HEK293 (cell line): ENCODE data around the gene RAPGEF5.

ENCODE experiments used
- CTCF ChIA-PET: fragments of 350-600 bp; formaldehyde crosslinking; extraction: SDS; loops from one replicate; lab custom pipeline; 2021; ENCODE audit warnings: antibody characterized with exemption; lab: Yijun Ruan, JAX
- POLR2A ChIA-PET: fragments of 300-600 bp; formaldehyde crosslinking; extraction: SDS; loops from one replicate; lab custom pipeline; 2020; ENCODE audit warnings: antibody characterized with exemption, inconsistent platforms; lab: Yijun Ruan, JAX
- H3K27ac ChIP-seq: fragments of 200-500 bp; sonication (Bioruptor generic); 2 replicates; pipeline ENCODE4 v1.5.1; 2014; ENCODE audit warnings: low read depth, low read length, control low read depth, inconsistent platforms; ENCODE audit errors: extremely low read depth
- H3K36me3 ChIP-seq, 2 experiments: fragments of 200-500 bp in 1 of 2; sonication (Bioruptor generic) in 1 of 2; 1 replicate in 1 of 2; 2 replicates in 1 of 2; pipeline ENCODE4 v1.5.1; 2014 to 2017; ENCODE audit warnings: inconsistent platforms in 2 of 2, low read length in 2 of 2; ENCODE audit not compliant: control insufficient read depth in 2 of 2, insufficient read depth in 1 of 2
- H3K4me1 ChIP-seq: fragments of 200-500 bp; sonication (Bioruptor generic); 2 replicates; pipeline ENCODE4 v1.5.1; 2014; ENCODE audit warnings: mild to moderate bottlenecking, low read length, inconsistent platforms; ENCODE audit not compliant: control insufficient read depth, insufficient read depth
- H3K4me3 ChIP-seq: 2 replicates; pipeline ENCODE4 v1.5.1; 2011; ENCODE audit warnings: low read depth, mild to moderate bottlenecking, control low read depth, low read length, moderate library complexity
- H3K9me3 ChIP-seq: fragments of 200-500 bp; sonication (Bioruptor generic); 2 replicates; pipeline ENCODE4 v1.5.1; 2014; ENCODE audit warnings: low read depth, low read length, inconsistent platforms; ENCODE audit not compliant: control insufficient read depth, insufficient read depth
- BCL6B ChIP-seq: fragments of 450-650 bp; formaldehyde crosslinking; IDR thresholded peaks from 2 replicates; pipeline ENCODE4 v1.5.1; 2017; ENCODE audit warnings: missing biosample characterization, missing genetic modification characterization
- INSM2 ChIP-seq: fragments of 450-650 bp; formaldehyde crosslinking; IDR thresholded peaks from 2 replicates; pipeline ENCODE4 v1.5.1; 2016; ENCODE audit warnings: missing biosample characterization, missing genetic modification characterization
- OSR2 ChIP-seq: fragments of 450-650 bp; formaldehyde crosslinking; IDR thresholded peaks from 2 replicates; pipeline ENCODE4 v1.5.1; 2016; ENCODE audit warnings: missing biosample characterization, missing genetic modification characterization
- PRDM1 ChIP-seq: fragments of 450-650 bp; formaldehyde crosslinking; IDR thresholded peaks from 2 replicates; pipeline ENCODE4; 2016; ENCODE audit warnings: missing biosample characterization, missing genetic modification characterization
- YY1 ChIP-seq: fragments of 450-650 bp; formaldehyde crosslinking; IDR thresholded peaks from 2 replicates; pipeline ENCODE4 v1.5.1; 2018; ENCODE audit warnings: missing biosample characterization, missing genetic modification characterization
- ZEB2 ChIP-seq: fragments of 450-650 bp; formaldehyde crosslinking; IDR thresholded peaks from 2 replicates; pipeline ENCODE4 v1.5.1; 2016; ENCODE audit warnings: missing biosample characterization, missing genetic modification characterization
- ZNF184 ChIP-seq: fragments of 450-650 bp; IDR thresholded peaks from 2 replicates; pipeline ENCODE4 v1.5.1; 2018; ENCODE audit warnings: missing biosample characterization, mild to moderate bottlenecking, missing genetic modification characterization
- ZNF600 ChIP-seq: fragments of 450-650 bp; formaldehyde crosslinking; IDR thresholded peaks from 2 replicates; pipeline ENCODE4 v1.5.1; 2016; ENCODE audit warnings: missing biosample characterization, missing genetic modification characterization
- ZNF76 ChIP-seq: fragments of 450-650 bp; formaldehyde crosslinking; IDR thresholded peaks from 2 replicates; pipeline ENCODE4; 2016; ENCODE audit warnings: low read depth, missing biosample characterization, missing genetic modification characterization, borderline replicate concordance
- ZSCAN5A ChIP-seq: fragments of 450-650 bp; formaldehyde crosslinking; IDR thresholded peaks from 2 replicates; pipeline ENCODE4 v1.5.1; 2016; ENCODE audit warnings: missing biosample characterization, missing genetic modification characterization
- TF ChIP-seq, protein P1 (sequence below): fragments of 450-650 bp; formaldehyde crosslinking; optimal IDR thresholded peaks from 2 replicates; pipeline ENCODE3; 2016; ENCODE audit warnings: missing biosample characterization, mild to moderate bottlenecking, missing genetic modification characterization
- TF ChIP-seq, protein P2 (sequence below): fragments of 450-650 bp; formaldehyde crosslinking; conservative IDR thresholded peaks from 2 replicates; pipeline ENCODE4 v1.5.1; 2016; ENCODE audit warnings: low read depth, missing biosample characterization, missing genetic modification characterization

RAPGEF5 gene

GRCh38 chr7:22113041-22113440, 243.9 kb downstream of the RAPGEF5 start:
- Histone ChIP-seq H3K9me3 (no peaks in the 10 kb centered on the region), H3K4me3 (no peak overlapping the region), H3K36me3 (no peaks in the 10 kb centered on the region), H3K27ac (no peak overlapping the region), H3K4me1 (no peaks in the 10 kb centered on the region)
- TF ChIP-seq ZNF184 = no peak
- TF ChIP-seq ZSCAN5A = no peak
- no peak for TF ChIP-seq PRDM1 (tag by site-specific recombination)
- TF ChIP-seq, protein P1, sequence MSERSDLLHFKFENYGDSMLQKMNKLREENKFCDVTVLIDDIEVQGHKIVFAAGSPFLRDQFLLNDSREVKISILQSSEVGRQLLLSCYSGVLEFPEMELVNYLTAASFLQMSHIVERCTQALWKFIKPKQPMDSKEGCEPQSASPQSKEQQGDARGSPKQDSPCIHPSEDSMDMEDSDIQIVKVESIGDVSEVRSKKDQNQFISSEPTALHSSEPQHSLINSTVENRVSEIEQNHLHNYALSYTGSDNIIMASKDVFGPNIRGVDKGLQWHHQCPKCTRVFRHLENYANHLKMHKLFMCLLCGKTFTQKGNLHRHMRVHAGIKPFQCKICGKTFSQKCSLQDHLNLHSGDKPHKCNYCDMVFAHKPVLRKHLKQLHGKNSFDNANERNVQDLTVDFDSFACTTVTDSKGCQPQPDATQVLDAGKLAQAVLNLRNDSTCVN (tag by site-specific recombination) = no peak
- POLR2A ChIA-PET = interaction anchor here (0.6 kb wide), 1 partner anchor 340 kb away, joined by 4 read pairs; no protein-coding TSS in a partner anchor
- CTCF ChIA-PET = interaction anchor here (0.6 to 1.3 kb wide), 3 partner anchors 339 to 361 kb away, joined by 3 read pairs; no protein-coding TSS in a partner anchor

GRCh38 chr7:22111661-22112060, 245.3 kb downstream of the RAPGEF5 start:
- H3K4me3 ChIP-seq = no peak overlapping the region
- POLR2A ChIA-PET = no interaction called here
- no peak overlapping the region for H3K27ac ChIP-seq
- no peaks in the 10 kb centered on the region for H3K36me3 ChIP-seq
- H3K4me1 ChIP-seq = no peaks in the 10 kb centered on the region
- CTCF ChIA-PET = interaction anchor here (0.5 to 3.4 kb wide), 10 partner anchors 17 to 960 kb away, joined by 3 to 48 read pairs (median 5); no protein-coding TSS in a partner anchor
- TF ChIP-seq, protein P2, sequence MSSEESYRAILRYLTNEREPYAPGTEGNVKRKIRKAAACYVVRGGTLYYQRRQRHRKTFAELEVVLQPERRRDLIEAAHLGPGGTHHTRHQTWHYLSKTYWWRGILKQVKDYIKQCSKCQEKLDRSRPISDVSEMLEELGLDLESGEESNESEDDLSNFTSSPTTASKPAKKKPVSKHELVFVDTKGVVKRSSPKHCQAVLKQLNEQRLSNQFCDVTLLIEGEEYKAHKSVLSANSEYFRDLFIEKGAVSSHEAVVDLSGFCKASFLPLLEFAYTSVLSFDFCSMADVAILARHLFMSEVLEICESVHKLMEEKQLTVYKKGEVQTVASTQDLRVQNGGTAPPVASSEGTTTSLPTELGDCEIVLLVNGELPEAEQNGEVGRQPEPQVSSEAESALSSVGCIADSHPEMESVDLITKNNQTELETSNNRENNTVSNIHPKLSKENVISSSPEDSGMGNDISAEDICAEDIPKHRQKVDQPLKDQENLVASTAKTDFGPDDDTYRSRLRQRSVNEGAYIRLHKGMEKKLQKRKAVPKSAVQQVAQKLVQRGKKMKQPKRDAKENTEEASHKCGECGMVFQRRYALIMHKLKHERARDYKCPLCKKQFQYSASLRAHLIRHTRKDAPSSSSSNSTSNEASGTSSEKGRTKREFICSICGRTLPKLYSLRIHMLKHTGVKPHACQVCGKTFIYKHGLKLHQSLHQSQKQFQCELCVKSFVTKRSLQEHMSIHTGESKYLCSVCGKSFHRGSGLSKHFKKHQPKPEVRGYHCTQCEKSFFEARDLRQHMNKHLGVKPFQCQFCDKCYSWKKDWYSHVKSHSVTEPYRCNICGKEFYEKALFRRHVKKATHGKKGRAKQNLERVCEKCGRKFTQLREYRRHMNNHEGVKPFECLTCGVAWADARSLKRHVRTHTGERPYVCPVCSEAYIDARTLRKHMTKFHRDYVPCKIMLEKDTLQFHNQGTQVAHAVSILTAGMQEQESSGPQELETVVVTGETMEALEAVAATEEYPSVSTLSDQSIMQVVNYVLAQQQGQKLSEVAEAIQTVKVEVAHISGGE = no peak
- TF ChIP-seq INSM2 (tag by site-specific recombination) (no peak), OSR2 (tag by site-specific recombination) (no peak), YY1 (tag by site-specific recombination) (no peak), ZEB2 (tag by site-specific recombination) (no peak), BCL6B (tag by site-specific recombination) (no peak), ZNF76 (tag by site-specific recombination) (no peak), ZNF600 (tag by site-specific recombination) (no peak)
- TF ChIP-seq, protein P1 (tag by site-specific recombination) = no peak
- no peaks in the 10 kb centered on the region for H3K9me3 ChIP-seq
